GM21423 (cell line): Measurements from ENCODE around the gene CMSS1.
A peak's percentile ranks its signal among the peaks of the same experiment; 100 is the strongest.
"Not testable (repeated sequence)": the region's sequence is repeated elsewhere in the genome, so short reads cannot be mapped to it uniquely, and the experiment has no call there.

Source experiments
- ATAC-seq: cut with Tn5 transposase; IDR thresholded peaks from one replicate; pipeline ENCODE4 v1.9.1; 2021; ENCODE audit warnings: mild to moderate bottlenecking, moderate library complexity; ENCODE audit not compliant: unreplicated experiment

CMSS1 gene

GRCh38 chr3:100207886-100208285 lies 390.2 kb downstream of the CMSS1 start:
- ATAC-seq: no peak

GRCh38 chr3:100209169-100209568 lies 391.5 kb downstream of the CMSS1 start:
- no peak for ATAC-seq

GRCh38 chr3:100209948-100210771 lies 392.5 kb downstream of the CMSS1 start:
- ATAC-seq: peak; percentile 95

GRCh38 chr3:100210772-100211135 lies 393.1 kb downstream of the CMSS1 start:
- ATAC-seq: no peak

GRCh38 chr3:100213891-100214573 lies 396.4 kb downstream of the CMSS1 start:
- ATAC-seq: no peak

- no peak for ATAC-seq
Observed at GRCh38 chr3:100214574-100214964, 396.9 kb downstream of the CMSS1 start.

- ATAC-seq: no peak
Observed at GRCh38 chr3:100216713-100217112, 399.1 kb downstream of the CMSS1 start.

- no peak for ATAC-seq
Observed at GRCh38 chr3:100221159-100221558, 403.5 kb downstream of the CMSS1 start.

- no peak for ATAC-seq
Observed at GRCh38 chr3:100225193-100225592, 407.5 kb downstream of the CMSS1 start.

GRCh38 chr3:100225883-100226282 lies 408.2 kb downstream of the CMSS1 start:
- ATAC-seq: no peak

GRCh38 chr3:100226712-100227429 lies 409.2 kb downstream of the CMSS1 start:
- no peak for ATAC-seq

- no peak for ATAC-seq
Observed at GRCh38 chr3:100227511-100227921, 409.9 kb downstream of the CMSS1 start.

GRCh38 chr3:100228247-100228646 lies 410.6 kb downstream of the CMSS1 start:
- ATAC-seq: no peak

- ATAC-seq: not testable (repeated sequence)
Observed at GRCh38 chr3:100229188-100229587, 411.5 kb downstream of the CMSS1 start.

GRCh38 chr3:100230710-100231109 lies 413.0 kb downstream of the CMSS1 start:
- no peak for ATAC-seq
